HepG2 (cell line): ENCODE results near the gene TCN2. TPM values are rescaled to one million over a fixed set of nuclear protein-coding genes. Genes with fewer than 3 reads are reported as not detected.
A peak's percentile ranks its signal among the peaks of the same experiment; 100 is the strongest.

Experiments
- BRD4 ChIP-seq: sonication (generic); formaldehyde crosslinking; IDR thresholded peaks from 2 replicates; pipeline ENCODE4 v1.4.0; 2020; ENCODE audit warnings: missing genetic modification reagents
- FOXP1 ChIP-seq, 2 experiments: fragments of 450-650 bp in 1 of 2; IDR thresholded peaks; 2 replicates each; pipeline ENCODE4 v1.6.1; 2017 to 2018; ENCODE audit warnings: antibody characterized with exemption in 1 of 2
- HDAC1 ChIP-seq: sonication (generic); formaldehyde crosslinking; IDR thresholded peaks from 2 replicates; pipeline ENCODE4 v1.5.1; 2020; ENCODE audit warnings: mild to moderate bottlenecking, missing genetic modification reagents
- ISX ChIP-seq: sonication (generic); formaldehyde crosslinking; conservative IDR thresholded peaks from 2 replicates; pipeline ENCODE4 v1.5.0; 2020; ENCODE audit warnings: missing genetic modification reagents
- JUNB ChIP-seq: sonication (generic); formaldehyde crosslinking; IDR thresholded peaks from 2 replicates; pipeline ENCODE4 v1.8.0; 2022; ENCODE audit warnings: missing genetic modification reagents, mild to moderate bottlenecking, borderline replicate concordance
- NKX3-1 ChIP-seq: sonication (generic); formaldehyde crosslinking; IDR thresholded peaks from 2 replicates; pipeline ENCODE4 v1.5.0; 2020; ENCODE audit warnings: missing genetic modification reagents
- PHF5A ChIP-seq: IDR thresholded peaks from one replicate; pipeline ENCODE4 v1.6.1; 2018; ENCODE audit warnings: low read depth, missing genetic modification reagents; ENCODE audit not compliant: unreplicated experiment
- PPARG ChIP-seq: conservative IDR thresholded peaks from 2 replicates; pipeline ENCODE4 v1.6.1; 2016; ENCODE audit warnings: missing biosample characterization, missing genetic modification reagents
- RXRB ChIP-seq: IDR thresholded peaks from 2 replicates; pipeline ENCODE4 v1.6.1; 2016; ENCODE audit warnings: borderline replicate concordance, missing genetic modification reagents, missing compliant biosample characterization
- SNAPC2 ChIP-seq: sonication (generic); formaldehyde crosslinking; IDR thresholded peaks from 2 replicates; pipeline ENCODE4 v1.8.1; 2022; ENCODE audit warnings: mild to moderate bottlenecking, missing genetic modification reagents
- TMF1 ChIP-seq: sonication (generic); formaldehyde crosslinking; IDR thresholded peaks from 2 replicates; pipeline ENCODE4 v1.8.1; 2022; ENCODE audit warnings: low read depth, missing genetic modification reagents
- ZFP62 ChIP-seq: sonication (generic); formaldehyde crosslinking; IDR thresholded peaks from 2 replicates; pipeline ENCODE4 v1.4.0; 2020; ENCODE audit warnings: missing genetic modification reagents
- ZZZ3 ChIP-seq: sonication (generic); formaldehyde crosslinking; IDR thresholded peaks from 2 replicates; pipeline ENCODE4 v1.4.0; 2020; ENCODE audit warnings: missing genetic modification reagents, mild to moderate bottlenecking, borderline replicate concordance
- polyA plus RNA-seq, 8 experiments: library from polyadenylated mRNA; depleted of rRNA in 3 of 8; stranded (reverse) in 7 of 8; unstranded in 1 of 8; fragments of >200 nt; fragmentation: Illumina TruSeq in 4 of 8; extraction: Trizol in 4 of 8; gene quantifications; 2 replicates each; pipeline versions ENCODE4 v1.2.1 to v1.2.3, GENCODE V29; 2011 to 2016; ENCODE audit warnings: low read depth in 4 of 8, missing spikeins in 1 of 8, mixed read lengths in 1 of 8; ENCODE audit not compliant: insufficient read depth in 1 of 8
- total RNA-seq, 5 experiments: library from RNA; depleted of rRNA; stranded (reverse); fragments of >200 nt; fragmentation: Illumina TruSeq; extraction: Trizol; gene quantifications; 2 replicates each; pipeline ENCODE4 v1.2.3, GENCODE V29; 2016; ENCODE audit warnings: low read depth in 1 of 5
- TF ChIP-seq, protein P1 (sequence below): sonication (generic); formaldehyde crosslinking; IDR thresholded peaks from 2 replicates; pipeline ENCODE4 v1.4.0; 2020; ENCODE audit warnings: missing genetic modification reagents
- TF ChIP-seq, protein P2 (sequence below): sonication (generic); formaldehyde crosslinking; IDR thresholded peaks from 2 replicates; pipeline ENCODE4 v1.5.0; 2020; ENCODE audit warnings: mild to moderate bottlenecking, missing genetic modification reagents, borderline replicate concordance
- TF ChIP-seq, protein P3 (sequence below): sonication (generic); formaldehyde crosslinking; IDR thresholded peaks from 2 replicates; pipeline ENCODE4 v1.4.0; 2020; ENCODE audit warnings: missing genetic modification reagents, borderline replicate concordance
- TF ChIP-seq, protein P4 (sequence below), 2 experiments: IDR thresholded peaks; 2 replicates each; pipeline ENCODE4 v1.6.1; 2011 to 2012; ENCODE audit warnings: low read length in 2 of 2, borderline replicate concordance in 1 of 2, low read depth in 1 of 2, mild to moderate bottlenecking in 1 of 2, moderate library complexity in 1 of 2

The TCN2 gene
- total and polyA plus RNA-seq, 2 of the 13 experiments (the other 11 are each of a cell fraction or from before 2014, with no cell fraction given) = 0.29 to 0.31 TPM

DNA sequence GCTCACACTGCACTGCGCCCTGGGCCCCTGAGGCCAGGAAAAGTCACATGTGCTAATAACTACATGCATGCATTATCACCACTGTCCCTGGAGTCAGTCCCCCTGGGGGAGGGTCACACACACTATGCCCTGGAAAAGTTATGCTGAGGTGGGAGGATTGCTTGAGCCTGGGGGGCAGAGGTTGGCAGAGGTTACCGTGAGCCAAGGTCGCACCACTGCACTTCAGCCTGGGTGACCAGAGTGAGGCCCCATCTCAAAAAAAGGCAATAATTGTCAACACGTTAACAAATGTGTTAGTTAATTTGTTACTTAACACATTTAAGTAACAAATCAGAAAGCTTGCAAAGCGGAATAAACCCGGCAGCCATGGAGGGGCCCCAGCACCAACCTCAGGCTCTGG lies 47.1 kb upstream of the TCN2 start (continued):
- TF ChIP-seq, protein P1, sequence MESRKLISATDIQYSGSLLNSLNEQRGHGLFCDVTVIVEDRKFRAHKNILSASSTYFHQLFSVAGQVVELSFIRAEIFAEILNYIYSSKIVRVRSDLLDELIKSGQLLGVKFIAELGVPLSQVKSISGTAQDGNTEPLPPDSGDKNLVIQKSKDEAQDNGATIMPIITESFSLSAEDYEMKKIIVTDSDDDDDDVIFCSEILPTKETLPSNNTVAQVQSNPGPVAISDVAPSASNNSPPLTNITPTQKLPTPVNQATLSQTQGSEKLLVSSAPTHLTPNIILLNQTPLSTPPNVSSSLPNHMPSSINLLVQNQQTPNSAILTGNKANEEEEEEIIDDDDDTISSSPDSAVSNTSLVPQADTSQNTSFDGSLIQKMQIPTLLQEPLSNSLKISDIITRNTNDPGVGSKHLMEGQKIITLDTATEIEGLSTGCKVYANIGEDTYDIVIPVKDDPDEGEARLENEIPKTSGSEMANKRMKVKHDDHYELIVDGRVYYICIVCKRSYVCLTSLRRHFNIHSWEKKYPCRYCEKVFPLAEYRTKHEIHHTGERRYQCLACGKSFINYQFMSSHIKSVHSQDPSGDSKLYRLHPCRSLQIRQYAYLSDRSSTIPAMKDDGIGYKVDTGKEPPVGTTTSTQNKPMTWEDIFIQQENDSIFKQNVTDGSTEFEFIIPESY (CRISPR knock-in tag) = no peak
- TF ChIP-seq, protein P2, sequence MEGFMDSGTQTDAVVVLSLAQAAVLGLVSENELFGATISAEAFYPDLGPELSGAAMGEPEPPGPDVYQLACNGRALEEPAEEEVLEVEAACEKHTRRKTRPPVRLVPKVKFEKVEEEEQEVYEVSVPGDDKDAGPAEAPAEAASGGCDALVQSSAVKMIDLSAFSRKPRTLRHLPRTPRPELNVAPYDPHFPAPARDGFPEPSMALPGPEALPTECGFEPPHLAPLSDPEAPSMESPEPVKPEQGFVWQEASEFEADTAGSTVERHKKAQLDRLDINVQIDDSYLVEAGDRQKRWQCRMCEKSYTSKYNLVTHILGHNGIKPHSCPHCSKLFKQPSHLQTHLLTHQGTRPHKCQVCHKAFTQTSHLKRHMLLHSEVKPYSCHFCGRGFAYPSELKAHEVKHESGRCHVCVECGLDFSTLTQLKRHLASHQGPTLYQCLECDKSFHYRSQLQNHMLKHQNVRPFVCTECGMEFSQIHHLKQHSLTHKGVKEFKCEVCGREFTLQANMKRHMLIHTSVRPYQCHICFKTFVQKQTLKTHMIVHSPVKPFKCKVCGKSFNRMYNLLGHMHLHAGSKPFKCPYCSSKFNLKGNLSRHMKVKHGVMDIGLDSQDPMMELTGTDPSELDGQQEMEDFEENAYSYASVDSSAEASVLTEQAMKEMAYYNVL = no peak
- TF ChIP-seq BRD4 (CRISPR knock-in tag) = peak; percentile 20; the same call in 1 of the 2 replicates
- TF ChIP-seq, protein P3, sequence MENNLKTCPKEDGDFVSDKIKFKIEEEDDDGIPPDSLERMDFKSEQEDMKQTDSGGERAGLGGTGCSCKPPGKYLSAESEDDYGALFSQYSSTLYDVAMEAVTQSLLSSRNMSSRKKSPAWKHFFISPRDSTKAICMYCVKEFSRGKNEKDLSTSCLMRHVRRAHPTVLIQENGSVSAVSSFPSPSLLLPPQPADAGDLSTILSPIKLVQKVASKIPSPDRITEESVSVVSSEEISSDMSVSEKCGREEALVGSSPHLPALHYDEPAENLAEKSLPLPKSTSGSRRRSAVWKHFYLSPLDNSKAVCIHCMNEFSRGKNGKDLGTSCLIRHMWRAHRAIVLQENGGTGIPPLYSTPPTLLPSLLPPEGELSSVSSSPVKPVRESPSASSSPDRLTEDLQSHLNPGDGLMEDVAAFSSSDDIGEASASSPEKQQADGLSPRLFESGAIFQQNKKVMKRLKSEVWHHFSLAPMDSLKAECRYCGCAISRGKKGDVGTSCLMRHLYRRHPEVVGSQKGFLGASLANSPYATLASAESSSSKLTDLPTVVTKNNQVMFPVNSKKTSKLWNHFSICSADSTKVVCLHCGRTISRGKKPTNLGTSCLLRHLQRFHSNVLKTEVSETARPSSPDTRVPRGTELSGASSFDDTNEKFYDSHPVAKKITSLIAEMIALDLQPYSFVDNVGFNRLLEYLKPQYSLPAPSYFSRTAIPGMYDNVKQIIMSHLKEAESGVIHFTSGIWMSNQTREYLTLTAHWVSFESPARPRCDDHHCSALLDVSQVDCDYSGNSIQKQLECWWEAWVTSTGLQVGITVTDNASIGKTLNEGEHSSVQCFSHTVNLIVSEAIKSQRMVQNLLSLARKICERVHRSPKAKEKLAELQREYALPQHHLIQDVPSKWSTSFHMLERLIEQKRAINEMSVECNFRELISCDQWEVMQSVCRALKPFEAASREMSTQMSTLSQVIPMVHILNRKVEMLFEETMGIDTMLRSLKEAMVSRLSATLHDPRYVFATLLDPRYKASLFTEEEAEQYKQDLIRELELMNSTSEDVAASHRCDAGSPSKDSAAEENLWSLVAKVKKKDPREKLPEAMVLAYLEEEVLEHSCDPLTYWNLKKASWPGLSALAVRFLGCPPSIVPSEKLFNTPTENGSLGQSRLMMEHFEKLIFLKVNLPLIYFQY = no peak
- TF ChIP-seq SNAPC2 (CRISPR knock-in tag) = 0 out of 2 replicates have a peak, but pooled peaks have one; percentile 76
- TF ChIP-seq ZFP62 (CRISPR knock-in tag) = no peak
- TF ChIP-seq ISX (CRISPR knock-in tag) = no peak
- no peak for TF ChIP-seq NKX3-1 (CRISPR knock-in tag)
- 0 out of 2 replicates have a peak, but pooled peaks have one; percentile 35 for TF ChIP-seq PPARG
- TF ChIP-seq, protein P4, sequence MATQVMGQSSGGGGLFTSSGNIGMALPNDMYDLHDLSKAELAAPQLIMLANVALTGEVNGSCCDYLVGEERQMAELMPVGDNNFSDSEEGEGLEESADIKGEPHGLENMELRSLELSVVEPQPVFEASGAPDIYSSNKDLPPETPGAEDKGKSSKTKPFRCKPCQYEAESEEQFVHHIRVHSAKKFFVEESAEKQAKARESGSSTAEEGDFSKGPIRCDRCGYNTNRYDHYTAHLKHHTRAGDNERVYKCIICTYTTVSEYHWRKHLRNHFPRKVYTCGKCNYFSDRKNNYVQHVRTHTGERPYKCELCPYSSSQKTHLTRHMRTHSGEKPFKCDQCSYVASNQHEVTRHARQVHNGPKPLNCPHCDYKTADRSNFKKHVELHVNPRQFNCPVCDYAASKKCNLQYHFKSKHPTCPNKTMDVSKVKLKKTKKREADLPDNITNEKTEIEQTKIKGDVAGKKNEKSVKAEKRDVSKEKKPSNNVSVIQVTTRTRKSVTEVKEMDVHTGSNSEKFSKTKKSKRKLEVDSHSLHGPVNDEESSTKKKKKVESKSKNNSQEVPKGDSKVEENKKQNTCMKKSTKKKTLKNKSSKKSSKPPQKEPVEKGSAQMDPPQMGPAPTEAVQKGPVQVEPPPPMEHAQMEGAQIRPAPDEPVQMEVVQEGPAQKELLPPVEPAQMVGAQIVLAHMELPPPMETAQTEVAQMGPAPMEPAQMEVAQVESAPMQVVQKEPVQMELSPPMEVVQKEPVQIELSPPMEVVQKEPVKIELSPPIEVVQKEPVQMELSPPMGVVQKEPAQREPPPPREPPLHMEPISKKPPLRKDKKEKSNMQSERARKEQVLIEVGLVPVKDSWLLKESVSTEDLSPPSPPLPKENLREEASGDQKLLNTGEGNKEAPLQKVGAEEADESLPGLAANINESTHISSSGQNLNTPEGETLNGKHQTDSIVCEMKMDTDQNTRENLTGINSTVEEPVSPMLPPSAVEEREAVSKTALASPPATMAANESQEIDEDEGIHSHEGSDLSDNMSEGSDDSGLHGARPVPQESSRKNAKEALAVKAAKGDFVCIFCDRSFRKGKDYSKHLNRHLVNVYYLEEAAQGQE (IDR thresholded peaks at IDR 0.05; ENCODE audit: borderline replicate concordance in 1 of 2, low read depth in 1 of 2, low read length in 2 of 2) = no peak
- no peak for TF ChIP-seq TMF1 (CRISPR knock-in tag)
- TF ChIP-seq HDAC1 (CRISPR knock-in tag) = no peak
- TF ChIP-seq FOXP1 (IDR thresholded peaks at IDR 0.05) = no peak
- peak; percentile 23; the same call in 1 of the 2 replicates for TF ChIP-seq FOXP1 (CRISPR knock-in tag; IDR thresholded peaks at IDR 0.05)
- TF ChIP-seq ZZZ3 (CRISPR knock-in tag) = no peak
- TF ChIP-seq RXRB = 0 out of 2 replicates have a peak, but pooled peaks have one; percentile 7
- no peak for TF ChIP-seq JUNB
- no peak for TF ChIP-seq PHF5A (CRISPR knock-in tag)
